Endothelial cell of umbilical vein (primary cell): ENCODE results near the gene GSN.

ENCODE experiments used
- CTCF ChIP-seq, 2 donors: IDR thresholded peaks; 1 replicate in 1 of 2; 2 replicates in 1 of 2; pipeline ENCODE4 v1.5.1; 2011; ENCODE audit warnings: low read length in 2 of 2, mild to moderate bottlenecking in 2 of 2, moderate library complexity in 2 of 2, control low read depth in 1 of 2, inconsistent platforms in 1 of 2, low read depth in 1 of 2; ENCODE audit not compliant: insufficient read depth in 1 of 2; ENCODE audit errors: extremely low read depth in 1 of 2
- POLR2AphosphoS5 ChIP-seq: IDR thresholded peaks from 2 replicates; pipeline ENCODE4 v1.6.1; 2012; ENCODE audit warnings: low read depth, mild to moderate bottlenecking, control low read depth, low read length, moderate library complexity; ENCODE audit not compliant: insufficient read depth

DNA sequence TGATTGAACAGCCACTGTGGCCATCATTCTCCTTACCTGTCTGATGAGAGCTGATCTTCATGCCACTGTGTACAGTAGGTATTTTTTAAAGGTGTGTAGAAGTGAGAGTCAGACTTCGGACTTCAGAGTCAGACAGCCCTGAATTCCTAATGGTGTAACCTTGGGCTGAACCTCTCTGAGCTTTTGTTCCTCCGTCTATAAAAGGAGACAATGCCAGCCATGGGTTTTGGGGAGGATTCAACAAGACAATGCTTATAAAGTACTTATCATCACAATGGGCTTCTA lies 18.7 kb downstream of the GSN start:
- TF ChIP-seq CTCF (IDR thresholded peaks at IDR 0.05; ENCODE audit: extremely low read depth in 1 of 2, insufficient read depth in 1 of 2, low read depth in 1 of 2, low read length in 2 of 2) (no peak), POLR2AphosphoS5 (no peak)
